ENCODE measurements around the gene UBE2L6. TPM values are rescaled to one million over a fixed set of nuclear protein-coding genes. Genes with fewer than 3 reads are reported as not detected.

Gene UBE2L6
- total and polyA plus RNA-seq, 2 of the 4 experiments (the other 2 are of a cell fraction): 37.5 to 46.7 TPM

DNA sequence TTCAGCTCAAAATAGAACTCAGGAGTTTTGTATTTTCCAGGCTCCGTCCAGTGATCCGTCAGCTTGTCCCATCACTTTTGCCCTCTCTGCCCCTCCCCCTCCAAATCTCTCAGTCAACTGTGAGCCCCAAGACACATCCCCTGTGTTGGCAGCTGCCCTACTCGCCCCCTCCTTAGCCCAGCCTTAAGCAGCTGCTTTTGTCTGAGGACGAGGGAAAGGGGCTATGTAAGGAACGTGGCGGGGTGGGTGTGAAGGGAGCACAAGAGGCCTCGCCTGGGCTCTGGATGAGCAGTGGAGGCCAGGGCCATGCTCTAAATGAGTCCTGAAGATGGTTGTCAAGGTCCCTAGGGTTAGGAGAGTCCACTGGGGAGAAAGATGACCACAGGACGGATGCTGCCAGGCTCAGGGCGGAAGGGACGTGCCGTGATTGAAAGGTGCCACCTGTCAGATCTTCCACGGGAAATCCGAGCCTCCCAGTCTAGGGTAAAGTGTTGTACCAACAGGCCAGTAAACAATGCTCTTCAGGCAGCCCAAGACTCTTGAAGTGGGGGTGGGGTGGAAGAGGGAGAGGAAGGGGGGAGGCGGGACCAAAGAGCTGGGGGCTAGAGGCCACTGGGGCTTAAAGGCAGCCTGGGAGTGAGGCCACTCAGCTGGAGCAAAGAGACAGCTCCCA lies 30.4 kb downstream of the UBE2L6 start, which contains the start of gene SMTNL1:
TSS of gene SMTNL1 (plus strand) at position 649 of the 673 bp plus-strand sequence. CDS start 5,048 bp downstream, outside the sequence.
- no peak within 1 kb of the TSS for H3K4ac ChIP-seq (ENCODE audit: low read depth, low read length)
- no peak for ATAC-seq (ENCODE audit: low read depth)
- no peaks in the 10 kb centered on the region for H3K79me1 ChIP-seq (ENCODE audit: low read depth in 1 of 2, low read length in 2 of 2)
- no peak within 1 kb of the TSS for H2AK5ac ChIP-seq (ENCODE audit: low read depth, low read length)
- in situ Hi-C loops (cut with MboI; ENCODE audit: low sequenced_read_pairs): no loop called here
- no peak within 1 kb of the TSS for H4K5ac ChIP-seq (ENCODE audit: low read depth, low read length)
- no peak within 1 kb of the TSS for H4K8ac ChIP-seq (ENCODE audit: low read depth in 2 of 2, low read length in 2 of 2)
- no peaks in the 10 kb centered on the region for H4K20me1 ChIP-seq (ENCODE audit: insufficient read depth, low read length)
- H3K27me3 ChIP-seq (ENCODE audit: control insufficient read depth, insufficient read depth, low read length): peaks cover 25% of the 10 kb centered on the region
- H3K4me2 ChIP-seq (ENCODE audit: low read depth, low read length): no peak within 1 kb of the TSS
- intact Hi-C loops (cut with micrococcal nuclease): no loop called here
- POLR2A ChIA-PET (ENCODE audit: unreplicated experiment): no interaction called here
- TF ChIP-seq CEBPB (IDR thresholded peaks at IDR 0.05; ENCODE audit: low read depth, low read length) (no peak), CHD1 (IDR thresholded peaks at IDR 0.05; ENCODE audit: low read depth, low read length) (no peak), MAFK (IDR thresholded peaks at IDR 0.05; ENCODE audit: low read depth, low read length) (no peak), MAZ (IDR thresholded peaks at IDR 0.05; ENCODE audit: borderline replicate concordance, low read depth, low read length) (no peak), NFE2L2 (IDR thresholded peaks at IDR 0.05; ENCODE audit: low read depth, low read length) (no peak), POLR2A (IDR thresholded peaks at IDR 0.05; ENCODE audit: low read depth, low read length) (no peak), FOS (IDR thresholded peaks at IDR 0.05; ENCODE audit: low read depth, low read length) (no peak), RCOR1 (IDR thresholded peaks at IDR 0.05; ENCODE audit: insufficient replicate concordance, low read length) (no peak), RAD21 (IDR thresholded peaks at IDR 0.05; ENCODE audit: low read length) (no peak), RFX5 (IDR thresholded peaks at IDR 0.05; ENCODE audit: low read depth, low read length) (no peak), BHLHE40 (IDR thresholded peaks at IDR 0.05; ENCODE audit: low read depth, low read length) (no peak), MXI1 (IDR thresholded peaks at IDR 0.05; ENCODE audit: borderline replicate concordance, low read depth, low read length) (no peak), SMC3 (IDR thresholded peaks at IDR 0.05; ENCODE audit: low read depth, low read length) (no peak)
- TF ChIP-seq, protein P1, sequence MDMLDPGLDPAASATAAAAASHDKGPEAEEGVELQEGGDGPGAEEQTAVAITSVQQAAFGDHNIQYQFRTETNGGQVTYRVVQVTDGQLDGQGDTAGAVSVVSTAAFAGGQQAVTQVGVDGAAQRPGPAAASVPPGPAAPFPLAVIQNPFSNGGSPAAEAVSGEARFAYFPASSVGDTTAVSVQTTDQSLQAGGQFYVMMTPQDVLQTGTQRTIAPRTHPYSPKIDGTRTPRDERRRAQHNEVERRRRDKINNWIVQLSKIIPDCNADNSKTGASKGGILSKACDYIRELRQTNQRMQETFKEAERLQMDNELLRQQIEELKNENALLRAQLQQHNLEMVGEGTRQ (IDR thresholded peaks at IDR 0.05; ENCODE audit: low read depth, low read length): no peak
- 21% methylated on average over 8 of the region's 14 CpGs; no CpG with 5 or more reads in 1 of the 2 experiments for WGBS, 2 experiments (ENCODE audit: extremely low coverage in 2 of 2, insufficient read length in 1 of 2)
- H2BK120ac ChIP-seq (ENCODE audit: low read depth, low read length): no peak within 1 kb of the TSS
- no peak within 1 kb of the TSS for H2BK15ac ChIP-seq (ENCODE audit: low read depth, low read length)
- no peaks in the 10 kb centered on the region; the same call in 1 of the 2 replicates for H3K4me1 ChIP-seq (ENCODE audit: control insufficient read depth, insufficient read depth, low read length)
- H2AK9ac ChIP-seq (replicated peaks; ENCODE audit: low read depth, low read length, poor library complexity): no peak within 1 kb of the TSS
- no peak within 1 kb of the TSS for H4K91ac ChIP-seq (ENCODE audit: insufficient read depth, low read depth, low read length)
- CTCF ChIA-PET: no interaction called here
- no peak within 1 kb of the TSS for H2BK5ac ChIP-seq (ENCODE audit: low read depth, low read length, poor library complexity, severe bottlenecking)
- H3K9me1 ChIP-seq (ENCODE audit: insufficient read depth, low read length): no peaks in the 10 kb centered on the region
- no peak within 1 kb of the TSS for H3K4me3 ChIP-seq (ENCODE audit: insufficient read depth, low read depth, low read length)
- BruUV-seq (replicated peaks): no TSS peak
- DNase-seq: no peak
- H3K14ac ChIP-seq (replicated peaks; ENCODE audit: low read depth, low read length): no peak within 1 kb of the TSS
- no peaks in the 10 kb centered on the region for H3K9me3 ChIP-seq (ENCODE audit: control insufficient read depth, insufficient read depth, low read length)
- H3K56ac ChIP-seq (ENCODE audit: extremely low read depth, insufficient read depth, low read length): no peak within 1 kb of the TSS
- H3K9ac ChIP-seq (ENCODE audit: low read depth, low read length): no peak within 1 kb of the TSS
- no peak within 1 kb of the TSS for H3K23ac ChIP-seq (ENCODE audit: low read depth, low read length)
- no peak within 1 kb of the TSS for H3K18ac ChIP-seq (ENCODE audit: low read depth, low read length)
- dilution Hi-C loops (cut with HindIII; ENCODE audit: low sequenced_read_pairs, unreplicated experiment): no loop called here
- H3K27ac ChIP-seq (ENCODE audit: insufficient read depth, low read length): no peak within 1 kb of the TSS
- H3K36me3 ChIP-seq (ENCODE audit: control insufficient read depth, insufficient read depth, low read length): no peaks in the 10 kb centered on the region
- H2AFZ ChIP-seq (replicated peaks; ENCODE audit: low read length, poor library complexity): peak within 1 kb of the TSS; percentile 44
- no peak within 1 kb of the TSS for H2BK20ac ChIP-seq (ENCODE audit: low read depth, low read length)

Measured in IMR-90 (cell line).